Fibroblast of lung (primary cell): Measurements from ENCODE around the gene MRPL9. TPM values are rescaled to one million over a fixed set of nuclear protein-coding genes. Genes with fewer than 3 reads are reported as not detected.

Experiments
- DNase-seq, 2 donors: peaks; one replicate each; pipeline versions ENCODE4 v3.0.0 to v3.0.0-alpha.2; 2010; ENCODE audit warnings: low read depth in 2 of 2
- H2AFZ ChIP-seq: 2 replicates; pipeline ENCODE4 v1.5.1; 2012; ENCODE audit warnings: low read length, control low read depth, inconsistent platforms
- H3K27ac ChIP-seq: 2 replicates; pipeline ENCODE4 v1.5.1; 2011; ENCODE audit warnings: low read length, control low read depth; ENCODE audit not compliant: insufficient read depth
- H3K27me3 ChIP-seq: 2 replicates; pipeline ENCODE4 v1.5.1; 2011; ENCODE audit warnings: mild to moderate bottlenecking, low read length; ENCODE audit not compliant: control insufficient read depth, insufficient read depth
- H3K36me3 ChIP-seq: 2 replicates; pipeline ENCODE4 v1.5.1; 2011; ENCODE audit warnings: low read length; ENCODE audit not compliant: control insufficient read depth, insufficient read depth
- H3K4me1 ChIP-seq: 2 replicates; pipeline ENCODE4 v1.5.1; 2011; ENCODE audit warnings: low read length; ENCODE audit not compliant: control insufficient read depth, insufficient read depth; ENCODE audit errors: extremely low read depth
- H3K4me2 ChIP-seq: 2 replicates; pipeline ENCODE4 v1.5.1; 2011; ENCODE audit warnings: low read length, control low read depth; ENCODE audit not compliant: insufficient read depth; ENCODE audit errors: extremely low read depth
- H3K4me3 ChIP-seq, 4 experiments: fragments of 200-600 bp in 1 of 4; sonication (generic) in 1 of 4; replicated peaks in 1 of 4; 2 replicates each; pipeline ENCODE4 v1.5.1; 2011 to 2016; ENCODE audit warnings: low read length in 4 of 4, low read depth in 3 of 4, mild to moderate bottlenecking in 3 of 4, control low read depth in 2 of 4, inconsistent platforms in 1 of 4, mixed read lengths in 1 of 4; ENCODE audit not compliant: insufficient read depth in 1 of 4; ENCODE audit errors: control extremely low read depth in 1 of 4
- H3K79me2 ChIP-seq: 2 replicates; pipeline ENCODE4 v1.5.1; 2012; ENCODE audit warnings: mild to moderate bottlenecking, low read length, inconsistent platforms; ENCODE audit not compliant: control insufficient read depth, insufficient read depth
- H3K9ac ChIP-seq: 2 replicates; pipeline ENCODE4 v1.5.1; 2011; ENCODE audit warnings: mild to moderate bottlenecking, low read length, control low read depth; ENCODE audit not compliant: insufficient read depth
- H3K9me3 ChIP-seq: 2 replicates; pipeline ENCODE4 v1.5.1; 2012; ENCODE audit warnings: low read depth, low read length; ENCODE audit not compliant: control insufficient read depth, insufficient read depth
- H4K20me1 ChIP-seq: 2 replicates; pipeline ENCODE4 v1.5.1; 2011; ENCODE audit warnings: low read length; ENCODE audit not compliant: control insufficient read depth, insufficient read depth; ENCODE audit errors: extremely low read depth
- CTCF ChIP-seq, 2 donors: IDR thresholded peaks in 1 of 2; conservative IDR thresholded peaks in 1 of 2; 1 replicate in 1 of 2; 2 replicates in 1 of 2; pipeline ENCODE4 v1.5.1; 2011 to 2012; ENCODE audit warnings: low read length in 2 of 2, control low read depth in 1 of 2, inconsistent platforms in 1 of 2, low read depth in 1 of 2, mild to moderate bottlenecking in 1 of 2
- EZH2 ChIP-seq: IDR thresholded peaks from 2 replicates; pipeline ENCODE4 v1.5.1; 2012; ENCODE audit warnings: low read length, control low read depth, mild to moderate bottlenecking; ENCODE audit errors: missing control alignments
- polyA plus RNA-seq, 2 donors: library from polyadenylated mRNA; depleted of rRNA in 1 of 2; stranded (reverse) in 1 of 2; unstranded in 1 of 2; fragments of >200 nt; gene quantifications; 2 replicates each; pipeline ENCODE4 v1.2.1, GENCODE V29; 2011 to 2012; ENCODE audit warnings: missing spikeins in 1 of 2
- total RNA-seq: library from RNA; depleted of rRNA; stranded (reverse); fragments of >200 nt; gene quantifications from 2 replicates; pipeline ENCODE4 v1.2.1, GENCODE V29; 2014

MRPL9 gene
- total and polyA plus RNA-seq, 2 donors (not counting 1 experiment from before 2014, with no cell fraction given), result 58.3 to 86.5 TPM

- Histone ChIP-seq H3K36me3 (no peaks in the 10 kb centered on the region), H3K9ac (no peak overlapping the region), H3K4me3 (no peak overlapping the region), H3K4me1 (no peaks in the 10 kb centered on the region), H3K79me2 (no peaks in the 10 kb centered on the region), H3K9me3 (no peaks in the 10 kb centered on the region), H4K20me1 (no peaks in the 10 kb centered on the region), H3K27ac (no peak overlapping the region), H3K4me2 (no peak overlapping the region), H3K27me3 (peaks cover 48% of the 10 kb centered on the region), H2AFZ (no peak overlapping the region)
- no peak for DNase-seq
- no peak for TF ChIP-seq CTCF (conservative IDR thresholded peaks at IDR 0.05 in 1 of 2, IDR thresholded peaks at IDR 0.05 in 1 of 2; ENCODE audit: low read depth in 1 of 2, low read length in 2 of 2)
- peak; percentile 64 for TF ChIP-seq EZH2
Measured at GRCh38 chr1:151806170-151806569, 42.9 kb upstream of the MRPL9 start.

DNA sequence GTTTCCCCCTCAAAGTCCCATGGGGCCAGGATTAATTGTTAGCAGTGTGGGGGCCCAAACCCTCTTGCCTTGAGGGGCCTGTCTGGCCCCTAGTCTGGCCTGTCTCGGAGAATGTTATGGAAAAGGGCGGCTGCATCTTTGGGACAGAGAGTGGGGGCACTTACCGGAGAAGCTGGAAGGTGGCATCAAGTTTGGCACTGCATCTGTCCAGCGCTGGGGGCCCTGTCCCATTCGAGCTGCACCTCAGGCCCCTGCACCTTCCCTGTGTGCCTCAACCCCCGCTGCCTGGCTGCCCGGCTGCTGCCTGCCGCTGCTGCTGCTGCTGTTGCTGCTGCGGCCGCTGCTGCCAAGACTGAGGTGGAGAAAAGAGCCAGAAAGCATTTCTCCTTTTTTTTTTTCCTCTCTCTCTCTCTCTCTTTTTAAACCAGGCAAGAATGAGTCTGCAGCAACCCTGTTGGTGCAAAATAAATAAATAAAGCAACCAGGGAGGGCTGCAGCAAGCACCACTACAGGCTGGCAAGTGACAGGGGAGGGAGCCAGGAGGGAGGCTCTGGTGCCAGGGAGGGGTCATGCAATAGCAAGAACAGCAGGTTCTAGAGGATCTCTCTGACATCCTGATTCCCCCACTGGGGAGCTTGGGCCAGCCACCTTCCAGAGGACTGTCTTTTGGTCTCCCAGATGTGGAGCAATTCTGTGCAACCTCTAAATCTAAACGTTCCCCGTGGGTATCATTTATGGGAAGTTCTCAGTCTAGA lies 41.9 kb upstream of the MRPL9 start, which contains the start of gene LINGO4:
Gene LINGO4 (minus strand): TSS at position 354 of the 755 bp plus-strand sequence. CDS start 2,715 bp downstream, outside the sequence.
- H3K4me3 ChIP-seq, result no peak within 1 kb of the TSS
- no peak within 1 kb of the TSS for H3K4me2 ChIP-seq
- no peaks in the 10 kb centered on the region for H3K9me3 ChIP-seq
- no peaks in the 10 kb centered on the region for H3K4me1 ChIP-seq
- H4K20me1 ChIP-seq, result no peaks in the 10 kb centered on the region
- no peak within 1 kb of the TSS for H3K9ac ChIP-seq
- TF ChIP-seq CTCF (conservative IDR thresholded peaks at IDR 0.05 in 1 of 2, IDR thresholded peaks at IDR 0.05 in 1 of 2; ENCODE audit: low read depth in 1 of 2, low read length in 2 of 2) (no peak), EZH2 (no peak)
- H2AFZ ChIP-seq, result no peak within 1 kb of the TSS
- no peaks in the 10 kb centered on the region for H3K36me3 ChIP-seq
- H3K27ac ChIP-seq, result no peak within 1 kb of the TSS
- peaks cover 56% of the 10 kb centered on the region for H3K27me3 ChIP-seq
- no peak for DNase-seq
- H3K79me2 ChIP-seq, result no peaks in the 10 kb centered on the region

- Histone ChIP-seq H3K4me2 (no peak overlapping the region), H3K27me3 (peaks cover 69% of the 10 kb centered on the region)
Measured at GRCh38 chr1:151803915-151804314, 40.6 kb upstream of the MRPL9 start.

More at GRCh38 chr1:151803915-151804314, 40.6 kb upstream of the MRPL9 start:
- H3K27ac ChIP-seq, result no peak overlapping the region
- H3K9me3 ChIP-seq, result no peaks in the 10 kb centered on the region
- H2AFZ ChIP-seq, result no peak overlapping the region
- H3K4me3 ChIP-seq, result no peak overlapping the region
- H3K79me2 ChIP-seq, result no peaks in the 10 kb centered on the region
- H3K4me1 ChIP-seq, result no peaks in the 10 kb centered on the region
- H4K20me1 ChIP-seq, result no peaks in the 10 kb centered on the region
- no peak for TF ChIP-seq CTCF (conservative IDR thresholded peaks at IDR 0.05 in 1 of 2, IDR thresholded peaks at IDR 0.05 in 1 of 2; ENCODE audit: low read depth in 1 of 2, low read length in 2 of 2)
- no peak for TF ChIP-seq EZH2
- H3K9ac ChIP-seq, result no peak overlapping the region
- no peaks in the 10 kb centered on the region for H3K36me3 ChIP-seq
- no peak for DNase-seq
